NCI-H226 (cell line): ENCODE data around the gene AFAP1L1.
"Not testable (repeated sequence)": the region's sequence is repeated elsewhere in the genome, so short reads cannot be mapped to it uniquely, and the experiment has no call there.

Source experiments
- DNase-seq: peaks from one replicate; pipeline ENCODE4 v3.0.0-alpha.2; 2015

Gene AFAP1L1

GRCh38 chr5:149376711-149377447 is 105.2 kb downstream of the AFAP1L1 start:
- no peak for DNase-seq

GRCh38 chr5:149378241-149378820 is 106.7 kb downstream of the AFAP1L1 start:
- DNase-seq: no peak

- no peak for DNase-seq
These were observed 107.6 kb downstream of the AFAP1L1 start, which contains the start of gene IL17B for GRCh38 chr5:149379177-149379761. TSS of gene IL17B (minus strand) at chr5:149379292. CDS start at chr5:149379225, 67 bp downstream.

GRCh38 chr5:149379818-149380374 is 108.2 kb downstream of the AFAP1L1 start:
- no peak for DNase-seq

- DNase-seq: no peak
These were observed 108.9 kb downstream of the AFAP1L1 start for GRCh38 chr5:149380466-149381121.

- no peak for DNase-seq
These were observed 109.8 kb downstream of the AFAP1L1 start for GRCh38 chr5:149381261-149381985.

- peak; percentile 38 for DNase-seq
These were observed 110.3 kb downstream of the AFAP1L1 start for GRCh38 chr5:149381986-149382338.

GRCh38 chr5:149382517-149383220 is 111.0 kb downstream of the AFAP1L1 start:
- no peak for DNase-seq

- DNase-seq: no peak
These were observed 111.7 kb downstream of the AFAP1L1 start for GRCh38 chr5:149383399-149383798.

- DNase-seq: no peak
These were observed 114.5 kb downstream of the AFAP1L1 start for GRCh38 chr5:149386166-149386565.

- peak; percentile 56 for DNase-seq
These were observed 115.5 kb downstream of the AFAP1L1 start for GRCh38 chr5:149387081-149387631.

GRCh38 chr5:149387982-149388381 is 116.3 kb downstream of the AFAP1L1 start:
- DNase-seq: peak; percentile 41

GRCh38 chr5:149388498-149389190 is 117.0 kb downstream of the AFAP1L1 start:
- DNase-seq: no peak

- DNase-seq: no peak
These were observed 118.2 kb downstream of the AFAP1L1 start for GRCh38 chr5:149389552-149390495.

- not testable (repeated sequence) for DNase-seq
These were observed 119.4 kb downstream of the AFAP1L1 start for GRCh38 chr5:149391076-149391475.
